Measurements from ENCODE around the gene LTC4S. TPM values are rescaled to one million over a fixed set of nuclear protein-coding genes. Genes with fewer than 3 reads are reported as not detected.

LTC4S gene
- total and polyA plus RNA-seq, 9 of the 15 experiments (the other 6 are each of a cell fraction or from before 2014, with no cell fraction given), result 0.17 to 0.77 (median 0.75) TPM; not detected in 6

DNA sequence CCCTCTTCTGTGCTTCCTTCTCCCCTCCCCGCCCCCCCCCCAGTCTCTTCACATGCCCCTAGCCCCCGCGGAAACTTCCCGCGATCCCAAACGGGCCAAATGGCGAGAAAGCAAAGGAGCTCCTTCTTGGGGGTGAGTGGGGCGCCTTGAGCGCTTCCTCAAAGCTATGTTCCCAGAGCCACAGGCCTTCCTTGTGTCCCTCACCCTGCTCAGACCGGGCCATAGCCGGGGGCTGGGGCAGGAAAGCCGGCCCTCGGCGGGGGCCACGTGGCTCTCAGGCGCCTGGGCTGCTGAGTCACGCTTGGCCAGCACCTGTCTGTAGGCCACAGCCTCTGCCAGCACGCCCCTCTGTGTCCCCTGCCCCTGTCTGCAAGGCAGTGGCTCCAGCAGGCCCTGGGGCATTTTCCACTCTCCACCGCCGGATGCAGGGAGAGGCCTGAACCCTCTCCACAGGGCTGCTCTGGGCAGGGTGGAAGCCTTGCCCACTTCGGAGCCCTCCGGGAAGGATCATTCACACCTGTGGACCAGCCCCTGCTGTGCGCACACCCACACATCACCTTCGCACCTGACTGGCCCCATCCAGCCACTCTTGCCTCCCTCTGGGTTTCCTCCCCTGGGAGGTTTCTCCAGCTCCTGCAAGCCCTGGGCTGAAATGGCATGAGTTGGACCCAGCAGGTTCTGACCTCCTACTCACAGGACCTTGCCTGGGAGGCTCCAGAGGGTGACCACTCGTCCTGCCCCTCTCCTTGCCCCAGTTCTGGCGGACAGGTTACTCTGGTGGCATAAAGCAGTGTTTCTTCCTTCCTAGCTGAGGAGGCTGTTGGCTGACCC lies 25.7 kb downstream of the LTC4S start (continued):
- peak; percentile 50; the same call in 1 of the 2 replicates for TF ChIP-seq ZNF785 (CRISPR knock-in tag; IDR thresholded peaks at IDR 0.05)
- TF ChIP-seq PTRF (tag; IDR thresholded peaks at IDR 0.05), result peak; percentile 30; the same call in 1 of the 2 replicates
- no peak for TF ChIP-seq SIN3B (IDR thresholded peaks at IDR 0.05; ENCODE audit: low read depth)
- TF ChIP-seq, protein P1, sequence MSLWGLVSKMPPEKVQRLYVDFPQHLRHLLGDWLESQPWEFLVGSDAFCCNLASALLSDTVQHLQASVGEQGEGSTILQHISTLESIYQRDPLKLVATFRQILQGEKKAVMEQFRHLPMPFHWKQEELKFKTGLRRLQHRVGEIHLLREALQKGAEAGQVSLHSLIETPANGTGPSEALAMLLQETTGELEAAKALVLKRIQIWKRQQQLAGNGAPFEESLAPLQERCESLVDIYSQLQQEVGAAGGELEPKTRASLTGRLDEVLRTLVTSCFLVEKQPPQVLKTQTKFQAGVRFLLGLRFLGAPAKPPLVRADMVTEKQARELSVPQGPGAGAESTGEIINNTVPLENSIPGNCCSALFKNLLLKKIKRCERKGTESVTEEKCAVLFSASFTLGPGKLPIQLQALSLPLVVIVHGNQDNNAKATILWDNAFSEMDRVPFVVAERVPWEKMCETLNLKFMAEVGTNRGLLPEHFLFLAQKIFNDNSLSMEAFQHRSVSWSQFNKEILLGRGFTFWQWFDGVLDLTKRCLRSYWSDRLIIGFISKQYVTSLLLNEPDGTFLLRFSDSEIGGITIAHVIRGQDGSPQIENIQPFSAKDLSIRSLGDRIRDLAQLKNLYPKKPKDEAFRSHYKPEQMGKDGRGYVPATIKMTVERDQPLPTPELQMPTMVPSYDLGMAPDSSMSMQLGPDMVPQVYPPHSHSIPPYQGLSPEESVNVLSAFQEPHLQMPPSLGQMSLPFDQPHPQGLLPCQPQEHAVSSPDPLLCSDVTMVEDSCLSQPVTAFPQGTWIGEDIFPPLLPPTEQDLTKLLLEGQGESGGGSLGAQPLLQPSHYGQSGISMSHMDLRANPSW (CRISPR knock-in tag; IDR thresholded peaks at IDR 0.05), result no peak
- no peak for TF ChIP-seq CREB1 (IDR thresholded peaks at IDR 0.05)
- no peak for TF ChIP-seq CREB1 (CRISPR knock-in tag; IDR thresholded peaks at IDR 0.05)
- TF ChIP-seq, protein P2, sequence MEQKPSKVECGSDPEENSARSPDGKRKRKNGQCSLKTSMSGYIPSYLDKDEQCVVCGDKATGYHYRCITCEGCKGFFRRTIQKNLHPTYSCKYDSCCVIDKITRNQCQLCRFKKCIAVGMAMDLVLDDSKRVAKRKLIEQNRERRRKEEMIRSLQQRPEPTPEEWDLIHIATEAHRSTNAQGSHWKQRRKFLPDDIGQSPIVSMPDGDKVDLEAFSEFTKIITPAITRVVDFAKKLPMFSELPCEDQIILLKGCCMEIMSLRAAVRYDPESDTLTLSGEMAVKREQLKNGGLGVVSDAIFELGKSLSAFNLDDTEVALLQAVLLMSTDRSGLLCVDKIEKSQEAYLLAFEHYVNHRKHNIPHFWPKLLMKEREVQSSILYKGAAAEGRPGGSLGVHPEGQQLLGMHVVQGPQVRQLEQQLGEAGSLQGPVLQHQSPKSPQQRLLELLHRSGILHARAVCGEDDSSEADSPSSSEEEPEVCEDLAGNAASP (IDR thresholded peaks at IDR 0.05), result no peak
- no peak for TF ChIP-seq MCM2 (IDR thresholded peaks at IDR 0.05; ENCODE audit: low read depth)
- TF ChIP-seq RCOR1 (IDR thresholded peaks at IDR 0.05; ENCODE audit: borderline replicate concordance in 1 of 2, low read depth in 2 of 2, low read length in 2 of 2), result no peak
- TF ChIP-seq BRD4 (IDR thresholded peaks at IDR 0.05), result peak; percentile 27
- no peak for TF ChIP-seq YBX1 (IDR thresholded peaks at IDR 0.05)
- no peak for TF ChIP-seq PURB (CRISPR knock-in tag; IDR thresholded peaks at IDR 0.05; ENCODE audit: low read depth)
- no peak for TF ChIP-seq ZNF3 (CRISPR knock-in tag; IDR thresholded peaks at IDR 0.05)
- TF ChIP-seq TEAD2 (tag; IDR thresholded peaks at IDR 0.05), result peak; percentile 75; the same call in 1 of the 2 replicates
- TF ChIP-seq, protein P3, sequence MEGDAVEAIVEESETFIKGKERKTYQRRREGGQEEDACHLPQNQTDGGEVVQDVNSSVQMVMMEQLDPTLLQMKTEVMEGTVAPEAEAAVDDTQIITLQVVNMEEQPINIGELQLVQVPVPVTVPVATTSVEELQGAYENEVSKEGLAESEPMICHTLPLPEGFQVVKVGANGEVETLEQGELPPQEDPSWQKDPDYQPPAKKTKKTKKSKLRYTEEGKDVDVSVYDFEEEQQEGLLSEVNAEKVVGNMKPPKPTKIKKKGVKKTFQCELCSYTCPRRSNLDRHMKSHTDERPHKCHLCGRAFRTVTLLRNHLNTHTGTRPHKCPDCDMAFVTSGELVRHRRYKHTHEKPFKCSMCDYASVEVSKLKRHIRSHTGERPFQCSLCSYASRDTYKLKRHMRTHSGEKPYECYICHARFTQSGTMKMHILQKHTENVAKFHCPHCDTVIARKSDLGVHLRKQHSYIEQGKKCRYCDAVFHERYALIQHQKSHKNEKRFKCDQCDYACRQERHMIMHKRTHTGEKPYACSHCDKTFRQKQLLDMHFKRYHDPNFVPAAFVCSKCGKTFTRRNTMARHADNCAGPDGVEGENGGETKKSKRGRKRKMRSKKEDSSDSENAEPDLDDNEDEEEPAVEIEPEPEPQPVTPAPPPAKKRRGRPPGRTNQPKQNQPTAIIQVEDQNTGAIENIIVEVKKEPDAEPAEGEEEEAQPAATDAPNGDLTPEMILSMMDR (IDR thresholded peaks at IDR 0.05 in 2 of 3, conservative IDR thresholded peaks at IDR 0.05 in 1 of 3; ENCODE audit: insufficient read depth in 2 of 3, low read depth in 1 of 3, low read length in 3 of 3), result 0 out of 6 replicates have a peak, but pooled peaks of 1 of the 3 experiments have one; percentile 9
- TF ChIP-seq PRMT5 (CRISPR knock-in tag; IDR thresholded peaks at IDR 0.05), result no peak
- TF ChIP-seq HDAC8 (tag; IDR thresholded peaks at IDR 0.05), result peak; percentile 97
- peak; percentile 2; the same call in 1 of the 2 replicates for TF ChIP-seq CTBP1 (IDR thresholded peaks at IDR 0.05; ENCODE audit: borderline replicate concordance)
- TF ChIP-seq ETV6 (IDR thresholded peaks at IDR 0.05; ENCODE audit: borderline replicate concordance in 1 of 2, low read depth in 2 of 2, low read length in 1 of 2), result no peak
- TF ChIP-seq ETV6 (CRISPR knock-in tag; IDR thresholded peaks at IDR 0.05; ENCODE audit: borderline replicate concordance), result no peak
- TF ChIP-seq, protein P4, sequence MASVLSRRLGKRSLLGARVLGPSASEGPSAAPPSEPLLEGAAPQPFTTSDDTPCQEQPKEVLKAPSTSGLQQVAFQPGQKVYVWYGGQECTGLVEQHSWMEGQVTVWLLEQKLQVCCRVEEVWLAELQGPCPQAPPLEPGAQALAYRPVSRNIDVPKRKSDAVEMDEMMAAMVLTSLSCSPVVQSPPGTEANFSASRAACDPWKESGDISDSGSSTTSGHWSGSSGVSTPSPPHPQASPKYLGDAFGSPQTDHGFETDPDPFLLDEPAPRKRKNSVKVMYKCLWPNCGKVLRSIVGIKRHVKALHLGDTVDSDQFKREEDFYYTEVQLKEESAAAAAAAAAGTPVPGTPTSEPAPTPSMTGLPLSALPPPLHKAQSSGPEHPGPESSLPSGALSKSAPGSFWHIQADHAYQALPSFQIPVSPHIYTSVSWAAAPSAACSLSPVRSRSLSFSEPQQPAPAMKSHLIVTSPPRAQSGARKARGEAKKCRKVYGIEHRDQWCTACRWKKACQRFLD (CRISPR knock-in tag; IDR thresholded peaks at IDR 0.05), result peak; percentile 95
- TF ChIP-seq HCFC1 (IDR thresholded peaks at IDR 0.05; ENCODE audit: low read depth, low read length), result no peak

All from K562 (cell line).